Neural progenitor cell (in vitro differentiated cells): Measurements from ENCODE around the gene SPTBN1.

ENCODE experiments used
- CTCF ChIP-seq: fragments of 200-600 bp; sonication (generic); IDR thresholded peaks from 2 replicates; pipeline ENCODE4 v1.5.1; 2017; ENCODE audit warnings: antibody characterized with exemption, mild to moderate bottlenecking
- EZH2 ChIP-seq: fragments of 200-600 bp; sonication (generic); IDR thresholded peaks from 2 replicates; pipeline ENCODE4 v1.6.1; 2017; ENCODE audit warnings: antibody characterized with exemption, mild to moderate bottlenecking, moderate library complexity
- EZH2phosphoT487 ChIP-seq: fragments of 200-600 bp; sonication (generic); IDR thresholded peaks from 2 replicates; pipeline ENCODE4 v1.6.1; 2017; ENCODE audit warnings: antibody characterized with exemption

GRCh38 chr2:54687595-54688152, 231.5 kb downstream of the SPTBN1 start:
- TF ChIP-seq CTCF, result no peak
- TF ChIP-seq EZH2, result no peak
- TF ChIP-seq EZH2phosphoT487, result no peak
